Transverse colon (tissue), 4 donors: ENCODE results near the gene NTN3. TPM values are rescaled to one million over a fixed set of nuclear protein-coding genes. Genes with fewer than 3 reads are reported as not detected.

Source experiments
- DNase-seq: peaks from one replicate; pipeline ENCODE4 v3.0.0-alpha.2; 2019
- H3K27ac ChIP-seq, 4 donors: fragments of 200-600 bp; sonication (generic); 2 replicates each; pipeline ENCODE4 v1.5.1; 2016 to 2018; ENCODE audit warnings: inconsistent platforms in 4 of 4
- H3K27me3 ChIP-seq: fragments of 200-600 bp; sonication (generic); 2 replicates; pipeline ENCODE4 v1.5.1; 2017; ENCODE audit warnings: inconsistent platforms
- H3K36me3 ChIP-seq, 4 donors: fragments of 200-600 bp; sonication (generic); 2 replicates each; pipeline ENCODE4 v1.5.1; 2017 to 2019; ENCODE audit warnings: inconsistent platforms in 4 of 4
- H3K4me1 ChIP-seq, 4 donors: fragments of 200-600 bp; sonication (generic); 2 replicates each; pipeline ENCODE4 v1.5.1; 2017 to 2020; ENCODE audit warnings: inconsistent platforms in 4 of 4
- H3K4me3 ChIP-seq, 4 donors: fragments of 200-600 bp; sonication (generic); 1 replicate in 1 of 4; 2 replicates in 3 of 4; pipeline versions ENCODE4 v1.5.1 to v1.6.1; 2017 to 2019; ENCODE audit warnings: inconsistent platforms in 4 of 4
- H3K9me3 ChIP-seq, 2 donors: fragments of 200-600 bp; sonication (generic); 2 replicates each; pipeline ENCODE4 v1.5.1; 2017 to 2019; ENCODE audit warnings: inconsistent platforms in 2 of 2
- CTCF ChIP-seq, 5 experiments: fragments of 200-600 bp in 3 of 5; fragments of 450-650 bp in 2 of 5; sonication (generic) in 3 of 5; IDR thresholded peaks; 1 replicate in 2 of 5; 2 replicates in 3 of 5; pipeline ENCODE4 v1.5.1; 2016 to 2017; ENCODE audit warnings: antibody characterized with exemption in 5 of 5, inconsistent platforms in 3 of 5, mild to moderate bottlenecking in 2 of 5, moderate library complexity in 1 of 5
- EP300 ChIP-seq: sonication (generic); formaldehyde crosslinking; IDR thresholded peaks from one replicate; pipeline ENCODE4 v1.6.1; 2017; ENCODE audit warnings: antibody characterized with exemption, low read depth
- POLR2A ChIP-seq: fragments of 450-650 bp; IDR thresholded peaks from one replicate; pipeline ENCODE4 v1.6.1; 2016; ENCODE audit warnings: antibody characterized with exemption, mild to moderate bottlenecking, moderate library complexity
- POLR2AphosphoS5 ChIP-seq, 3 donors: sonication (generic); formaldehyde crosslinking; IDR thresholded peaks; one replicate each; pipeline ENCODE4 v1.6.1; 2016; ENCODE audit warnings: antibody characterized with exemption in 3 of 3
- WGBS, 2 donors: methylation state at CpG; one replicate each; pipeline ENCODE4 v1.1.5; 2018; ENCODE audit warnings: low coverage in 1 of 2; 5-methylcytosine and 5-hydroxymethylcytosine counted together
- in situ Hi-C, 4 donors: fragments of 200-750 bp; cut with MboI; loops; one replicate each; pipeline versions ENCODE4 v1.15.0 to v1.15.1; 2017; ENCODE audit warnings: low sequenced_read_pairs in 3 of 4, low pct_ligation_motif_present in 1 of 4, low pct_unique_long_range_greater_than_20kb in 1 of 4
- intact Hi-C: fragments of 100-400 bp; cut with DNase I; formaldehyde crosslinking; loops from one replicate; pipeline ENCODE4 v1.15.1; 2023; ENCODE audit warnings: low total_unique reads
- total RNA-seq, 4 donors: library from RNA; depleted of rRNA; stranded (reverse); fragments of >200 nt; gene quantifications; one replicate each; pipeline ENCODE4 v1.1.0, GENCODE V29; 2016

The NTN3 gene
- total RNA-seq, 4 donors from 2014 or later, result not detected

GRCh38 chr16:2480948-2481347 is 9.9 kb downstream of the NTN3 start:
- no peaks in the 10 kb centered on the region for H3K9me3 ChIP-seq
- peak overlapping the region in 3 of 4 donors; percentile 39 to 54 (median 41) for H3K27ac ChIP-seq
- peak; percentile 80 for DNase-seq
- intact Hi-C loops, result no loop called here
- WGBS, 2 donors, result 58% methylated on average over 11 of the region's 12 CpGs; no CpG with 5 or more reads in 1 of the 2 donors
- no peaks in the 10 kb centered on the region for H3K27me3 ChIP-seq
- H3K36me3 ChIP-seq, result no peaks in the 10 kb centered on the region
- TF ChIP-seq POLR2AphosphoS5 (IDR thresholded peaks at IDR 0.05) (no peak), EP300 (no peak), CTCF (IDR thresholded peaks at IDR 0.05) (no peak), POLR2A (no peak)
- no peak overlapping the region for H3K4me3 ChIP-seq
- in situ Hi-C loops, result loop anchor here in 3 of 4 donors (25.0 kb wide), 3 partner anchors 144 to 319 kb away; partner anchors contain the start of genes ABCA3 (in 2 of the 3), CASKIN1 (in 1 of the 3) and TRAF7 (in 1 of the 3)
- H3K4me1 ChIP-seq, result peaks cover 14 to 25% (median 18%) of the 10 kb centered on the region in 4 donors

- Histone ChIP-seq H3K27ac (no peak overlapping the region), H3K27me3 (no peaks in the 10 kb centered on the region), H3K4me1 (peaks cover 11 to 20% (median 16%) of the 10 kb centered on the region in 4 donors), H3K4me3 (no peak overlapping the region), H3K36me3 (no peaks in the 10 kb centered on the region), H3K9me3 (no peaks in the 10 kb centered on the region)
- no peak for DNase-seq
- in situ Hi-C loops (loop anchor here in 3 of 4 donors (25.0 kb wide), 3 partner anchors 144 to 319 kb away; partner anchors contain the start of genes ABCA3 (in 2 of the 3), CASKIN1 (in 1 of the 3) and TRAF7 (in 1 of the 3)), intact Hi-C loops (no loop called here)
- 67% methylated on average over 7 of the region's 7 CpGs; no CpG with 5 or more reads in 1 of the 2 donors for WGBS, 2 donors
- no peak for TF ChIP-seq EP300
- no peak for TF ChIP-seq POLR2A
- no peak for TF ChIP-seq POLR2AphosphoS5 (IDR thresholded peaks at IDR 0.05)
- no peak for TF ChIP-seq CTCF (IDR thresholded peaks at IDR 0.05)
Observed at GRCh38 chr16:2481676-2482075, 10.6 kb downstream of the NTN3 start.

GRCh38 chr16:2482249-2482648 is 11.2 kb downstream of the NTN3 start:
- 79 to 93% methylated on average over 3 to 13 of the region's 13 CpGs for WGBS, 2 donors
- no peaks in the 10 kb centered on the region for H3K27me3 ChIP-seq
- H3K36me3 ChIP-seq, result no peaks in the 10 kb centered on the region
- intact Hi-C loops (no loop called here), in situ Hi-C loops (loop anchor here in 3 of 4 donors (25.0 kb wide), 3 partner anchors 145 to 320 kb away; partner anchors contain the start of genes ABCA3 (in 2 of the 3), CASKIN1 (in 1 of the 3) and TRAF7 (in 1 of the 3))
- H3K9me3 ChIP-seq, result no peaks in the 10 kb centered on the region
- H3K27ac ChIP-seq, result peak overlapping the region; percentile 45 to 87 (median 67)
- no peak overlapping the region for H3K4me3 ChIP-seq
- no peak for DNase-seq
- TF ChIP-seq CTCF (IDR thresholded peaks at IDR 0.05) (no peak), EP300 (no peak), POLR2AphosphoS5 (IDR thresholded peaks at IDR 0.05) (no peak), POLR2A (no peak)
- peaks cover 11 to 25% (median 16%) of the 10 kb centered on the region in 4 donors for H3K4me1 ChIP-seq

GRCh38 chr16:2482708-2483534 is 11.8 kb downstream of the NTN3 start:
- 44 to 57% methylated on average over 7 to 32 of the region's 32 CpGs for WGBS, 2 donors
- intact Hi-C loops, result no loop called here
- no peak for TF ChIP-seq CTCF (IDR thresholded peaks at IDR 0.05)
- TF ChIP-seq POLR2A, result no peak
- TF ChIP-seq EP300, result no peak
- TF ChIP-seq POLR2AphosphoS5 (IDR thresholded peaks at IDR 0.05), result no peak
- no peaks in the 10 kb centered on the region for H3K27me3 ChIP-seq
- H3K27ac ChIP-seq, result peak overlapping the region; percentile 45 to 87 (median 67)
- peaks cover 11 to 28% (median 16%) of the 10 kb centered on the region in 4 donors for H3K4me1 ChIP-seq
- H3K36me3 ChIP-seq, result no peaks in the 10 kb centered on the region
- H3K4me3 ChIP-seq, result peak overlapping the region in 1 of 4 donors; percentile 17
- in situ Hi-C loops, result loop anchor here in 3 of 4 donors (25.0 kb wide), 3 partner anchors 146 to 321 kb away; partner anchors contain the start of genes ABCA3 (in 2 of the 3), CASKIN1 (in 1 of the 3) and TRAF7 (in 1 of the 3)
- H3K9me3 ChIP-seq, result no peaks in the 10 kb centered on the region
- peak; percentile 38 for DNase-seq
